GM12891 (cell line): Measurements from ENCODE around the gene NDUFS4.

Experiments used
- PAX5 ChIP-seq: IDR thresholded peaks from 2 replicates; pipeline ENCODE4 v1.6.1; 2011; ENCODE audit warnings: low read length, moderate library complexity, mild to moderate bottlenecking; ENCODE audit not compliant: insufficient read depth, severe bottlenecking
- POLR2A ChIP-seq: IDR thresholded peaks from 2 replicates; pipeline ENCODE4 v1.6.1; 2011; ENCODE audit warnings: low read depth, low read length, control low read depth
- POLR2AphosphoS5 ChIP-seq: IDR thresholded peaks from 2 replicates; pipeline ENCODE4 v1.6.1; 2011; ENCODE audit warnings: low read depth, low read length, control low read depth
- POU2F2 ChIP-seq: IDR thresholded peaks from 2 replicates; pipeline ENCODE4 v1.6.1; 2011; ENCODE audit warnings: low read depth, mild to moderate bottlenecking, control low read depth, low read length, moderate library complexity
- SPI1 ChIP-seq: IDR thresholded peaks from 2 replicates; pipeline ENCODE4 v1.6.1; 2011; ENCODE audit warnings: low read depth, low read length, control low read depth
- TAF1 ChIP-seq: IDR thresholded peaks from 2 replicates; pipeline ENCODE4 v1.6.1; 2011; ENCODE audit warnings: low read depth, low read length, control low read depth

DNA sequence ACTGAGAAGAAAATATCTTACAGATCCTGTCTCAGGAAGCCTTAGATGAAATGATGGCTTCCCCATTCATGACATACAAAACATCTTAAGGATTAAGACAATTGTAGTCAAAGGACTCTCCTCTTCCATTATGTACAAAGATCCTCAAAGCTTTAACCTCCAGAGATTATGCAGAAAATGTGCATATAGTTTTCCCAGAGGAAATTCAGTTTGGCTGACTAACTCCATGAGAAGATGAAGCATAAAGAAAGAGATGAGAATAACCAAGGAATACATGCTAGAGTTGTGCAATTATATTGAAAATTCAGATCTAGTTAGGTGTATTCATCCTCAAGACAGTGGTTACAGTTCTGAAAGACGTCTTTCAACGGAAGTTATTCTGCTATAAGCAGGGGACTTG is 18.6 kb upstream of the NDUFS4 start:
- TF ChIP-seq POLR2AphosphoS5 (no peak), TAF1 (no peak), POLR2A (no peak), POU2F2 (no peak), PAX5 (no peak), SPI1 (no peak)
